GM18951 (cell line): ENCODE results near the gene DISP3.

Experiments used
- POLR2A ChIP-seq: IDR thresholded peaks from 4 replicates; pipeline ENCODE4 v1.6.1; 2011; ENCODE audit warnings: mild to moderate bottlenecking; ENCODE audit not compliant: insufficient read length, insufficient read depth; ENCODE audit errors: extremely low read depth
- in situ Hi-C: fragments of 300-500 bp; cut with MboI; formaldehyde crosslinking; loops from one replicate; pipeline ENCODE4 v1.12.0; 2022; ENCODE audit warnings: low sequenced_read_pairs, mixed read lengths, inconsistent platforms; ENCODE audit not compliant: unreplicated experiment

The DISP3 gene

DNA sequence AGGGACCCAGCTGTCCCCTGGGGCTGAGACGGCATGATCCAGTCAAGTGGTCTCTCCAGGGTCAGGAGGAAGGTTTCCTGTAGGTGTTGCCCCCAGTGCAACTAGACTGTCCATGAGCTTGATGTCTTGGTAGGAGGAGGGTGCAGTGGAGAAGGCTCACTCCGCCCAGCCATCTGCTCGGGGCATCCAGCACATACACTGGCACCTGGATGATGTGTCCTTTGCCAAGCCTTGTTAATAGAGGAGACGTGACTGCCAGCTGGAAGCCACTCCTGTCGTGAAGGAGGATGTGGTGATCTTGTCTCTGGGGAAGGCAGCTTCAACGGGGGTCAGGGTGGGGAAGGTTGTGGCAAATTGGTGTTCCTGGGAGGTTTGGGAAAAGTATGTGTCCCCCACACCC is 6.2 kb downstream of the DISP3 start:
- no peak for TF ChIP-seq POLR2A

DNA sequence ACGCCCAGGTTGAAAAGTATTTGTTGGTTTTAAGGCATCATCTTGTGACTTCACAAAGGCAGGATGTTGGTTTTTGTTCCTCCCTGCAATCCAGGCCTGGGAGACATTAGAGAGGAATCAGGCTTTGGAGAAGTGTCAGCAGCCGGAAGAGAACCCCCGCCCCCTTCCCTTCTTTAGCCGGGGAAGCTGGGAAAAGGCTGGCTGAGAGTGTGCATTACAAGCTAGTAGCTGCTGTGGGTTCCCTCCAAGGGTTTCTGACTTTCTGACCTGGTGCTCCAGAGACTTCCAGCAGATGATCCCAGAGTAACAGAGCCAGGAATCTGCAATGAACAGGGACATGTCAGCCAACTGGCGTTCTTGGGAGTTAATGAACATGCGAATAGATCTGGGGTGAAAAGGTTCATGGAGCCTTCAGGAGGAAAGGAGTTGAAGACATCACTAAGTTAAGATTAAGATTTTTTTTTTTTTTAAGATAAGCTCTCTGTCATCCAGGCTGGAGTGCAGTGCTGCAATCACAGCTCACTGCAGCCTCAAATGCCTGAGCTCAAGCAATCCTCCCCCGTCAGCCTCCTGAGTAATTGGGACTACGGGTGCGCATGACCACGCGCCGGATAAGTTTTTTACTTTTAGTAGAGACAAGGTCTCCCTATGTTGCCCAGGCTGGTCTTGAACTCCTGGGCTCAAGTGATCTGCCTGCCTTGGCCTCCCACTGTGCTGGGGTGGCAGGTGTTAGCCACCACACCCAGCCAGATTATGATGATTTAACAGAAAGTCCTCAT is 7.5 kb downstream of the DISP3 start:
- in situ Hi-C loops = no loop called here
- no peak for TF ChIP-seq POLR2A

More for the DNA sequence above, 6.2 kb downstream of the DISP3 start:
- in situ Hi-C loops = no loop called here

DNA sequence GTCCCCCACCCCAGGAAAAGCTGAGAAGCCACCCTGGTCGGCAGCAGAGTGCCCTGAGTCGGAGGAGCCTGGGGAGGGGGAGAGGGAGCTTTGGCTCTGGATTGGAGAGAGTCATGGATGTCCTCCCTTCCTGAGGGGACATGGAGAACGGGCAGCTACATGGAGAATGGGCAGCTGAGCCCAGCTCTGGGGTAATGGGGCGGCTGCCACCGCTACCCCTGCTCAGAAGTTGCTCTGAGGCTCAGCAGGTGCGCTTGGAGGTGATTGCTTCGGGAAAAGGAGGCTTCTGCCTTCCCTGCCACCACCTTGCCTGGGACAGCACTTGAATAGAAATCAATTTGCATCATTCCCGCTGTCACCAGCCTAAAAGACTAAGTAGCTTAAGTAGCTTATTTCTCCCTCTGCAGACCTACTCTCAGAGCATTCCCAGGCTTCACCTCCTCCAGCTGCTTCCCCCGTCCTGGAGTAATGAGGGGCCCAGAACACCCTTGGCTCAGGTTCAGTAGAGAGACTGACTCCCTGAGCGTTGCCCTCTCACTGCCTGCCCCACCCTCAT is 8.3 kb downstream of the DISP3 start:
- no peak for TF ChIP-seq POLR2A
- in situ Hi-C loops = no loop called here

DNA sequence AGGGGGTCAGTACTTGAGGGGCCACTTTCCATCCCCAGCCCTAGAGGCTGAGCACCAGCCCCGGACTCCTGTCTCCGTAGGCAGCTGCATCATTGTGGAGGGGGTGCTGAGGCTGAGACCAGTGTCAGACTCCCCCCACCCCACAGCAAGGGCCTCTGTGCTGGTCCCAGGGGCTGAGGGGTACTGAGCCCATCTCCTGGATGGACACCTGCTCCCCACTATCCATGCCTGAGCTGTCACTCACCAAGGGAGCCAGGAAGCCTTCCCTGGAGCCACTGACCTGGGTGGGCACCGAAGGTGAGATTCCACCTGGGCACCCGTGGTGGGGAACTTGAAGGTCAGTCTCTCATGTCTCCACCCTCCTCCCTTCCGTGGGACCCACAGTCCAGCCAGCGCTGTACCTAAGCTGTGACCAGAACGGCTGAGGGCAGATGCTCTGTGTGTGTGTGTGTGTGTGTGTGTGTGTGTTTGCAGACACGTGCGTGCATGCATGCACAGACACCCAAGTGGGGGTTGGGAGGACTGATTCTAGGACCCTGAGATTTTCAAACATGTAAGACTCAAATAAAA is 9.3 kb downstream of the DISP3 start:
- TF ChIP-seq POLR2A = no peak
- in situ Hi-C loops = no loop called here

DNA sequence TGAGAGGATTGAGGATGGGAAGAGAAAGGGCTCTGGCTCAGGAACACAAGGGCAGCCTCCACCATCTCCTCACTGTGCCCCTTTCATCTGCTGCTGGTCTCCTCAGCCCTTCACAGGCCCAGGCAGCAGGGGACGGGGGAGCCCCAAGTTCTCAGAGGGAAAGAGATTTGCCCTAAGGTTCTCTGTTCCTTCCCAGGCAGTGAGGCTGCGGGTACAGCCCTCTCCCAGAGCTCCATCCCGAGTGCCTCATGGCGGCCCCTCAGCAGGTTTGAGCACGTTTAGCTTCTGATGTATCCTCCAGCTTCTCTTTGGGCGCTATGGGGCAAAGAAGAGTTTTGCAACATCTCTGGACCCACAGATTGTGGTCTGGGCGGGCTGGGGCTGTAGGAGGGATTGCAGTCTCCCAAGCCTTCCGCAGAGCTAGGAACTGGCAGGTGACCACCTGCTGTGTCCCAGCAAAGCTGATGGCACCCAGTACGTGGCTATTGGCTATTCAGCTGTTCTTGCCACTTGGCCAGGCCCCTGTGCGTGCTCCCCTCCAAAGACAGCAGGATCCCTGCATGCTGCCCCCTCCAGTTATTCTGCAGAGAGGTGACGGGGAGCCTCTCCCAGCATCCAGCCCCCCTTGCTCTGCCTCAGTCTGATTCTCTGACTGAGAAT is 10.1 kb downstream of the DISP3 start:
- in situ Hi-C loops = no loop called here

DNA sequence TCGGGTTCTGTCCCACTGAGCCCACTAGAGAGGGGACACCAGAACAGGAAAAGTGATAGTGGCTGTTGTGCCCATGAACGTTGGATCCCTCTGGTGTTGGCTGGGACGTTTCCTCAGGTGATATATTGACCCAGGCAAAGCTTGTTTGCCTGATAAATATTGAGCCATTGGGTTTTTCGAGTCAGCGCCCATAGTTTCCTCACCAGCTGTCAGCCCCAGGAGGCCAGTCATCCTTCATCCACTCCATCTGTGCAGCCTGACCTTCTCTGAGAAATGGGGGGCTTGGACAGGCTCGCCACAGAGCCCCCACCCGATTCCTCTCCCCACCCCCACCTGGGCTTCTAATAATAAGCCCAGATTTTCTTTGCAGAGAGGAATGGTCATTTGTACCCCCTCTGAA is 13.3 kb downstream of the DISP3 start:
- in situ Hi-C loops = no loop called here
- no peak for TF ChIP-seq POLR2A

More for the DNA sequence above, 10.1 kb downstream of the DISP3 start:
- no peak for TF ChIP-seq POLR2A

DNA sequence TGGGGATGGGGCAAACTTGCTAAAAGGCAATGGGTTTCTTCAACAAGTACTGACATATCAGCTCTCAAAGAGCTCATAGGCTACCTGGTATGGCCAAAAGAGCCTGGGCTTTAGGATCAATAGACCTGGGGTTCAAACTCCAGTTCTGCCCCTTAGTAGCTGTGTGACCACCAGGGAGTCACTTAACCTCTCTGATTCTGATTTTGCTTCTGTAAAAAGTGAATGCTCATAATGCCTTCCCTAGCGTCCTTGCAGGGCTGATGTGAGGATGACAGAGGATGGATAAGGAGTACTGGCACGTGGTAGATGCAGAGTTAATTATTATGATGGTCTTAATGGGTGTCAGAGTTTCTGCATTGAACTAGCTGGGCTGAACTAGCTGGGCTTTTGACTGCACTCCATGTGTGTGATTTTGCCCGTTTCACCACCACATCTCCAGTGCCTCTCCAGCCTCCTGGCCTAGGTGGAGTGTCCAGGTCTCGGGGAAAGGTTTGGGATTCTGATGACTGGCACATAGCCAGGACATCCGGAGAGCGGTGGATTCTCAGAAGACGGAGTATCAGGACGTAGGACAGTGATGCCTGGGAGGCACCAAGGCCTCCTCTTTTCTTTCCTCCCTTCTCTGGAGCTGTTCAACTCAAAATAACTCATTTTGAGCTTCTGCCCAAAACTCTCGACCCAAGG is 15.2 kb downstream of the DISP3 start:
- in situ Hi-C loops = no loop called here
- TF ChIP-seq POLR2A = no peak

DNA sequence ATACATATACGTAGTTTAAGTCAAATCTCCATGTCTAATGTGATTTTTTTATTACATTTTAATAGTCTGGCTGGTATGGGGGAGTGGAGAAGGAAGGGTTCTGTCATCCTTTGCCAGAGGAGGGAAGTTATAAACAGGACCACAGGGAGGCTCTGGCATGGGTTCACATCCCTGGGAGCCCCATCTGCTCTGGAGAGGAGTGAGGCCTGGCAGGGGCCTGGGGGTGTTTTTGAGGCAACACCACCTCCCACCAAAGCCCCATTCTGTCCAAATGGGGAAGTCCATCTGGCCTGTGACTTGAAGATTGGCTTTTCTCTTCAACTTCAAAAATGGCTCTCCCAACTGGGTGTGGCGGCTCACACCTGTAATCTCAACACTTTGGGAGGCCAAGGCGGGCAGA is 15.8 kb downstream of the DISP3 start:
- in situ Hi-C loops = no loop called here

DNA sequence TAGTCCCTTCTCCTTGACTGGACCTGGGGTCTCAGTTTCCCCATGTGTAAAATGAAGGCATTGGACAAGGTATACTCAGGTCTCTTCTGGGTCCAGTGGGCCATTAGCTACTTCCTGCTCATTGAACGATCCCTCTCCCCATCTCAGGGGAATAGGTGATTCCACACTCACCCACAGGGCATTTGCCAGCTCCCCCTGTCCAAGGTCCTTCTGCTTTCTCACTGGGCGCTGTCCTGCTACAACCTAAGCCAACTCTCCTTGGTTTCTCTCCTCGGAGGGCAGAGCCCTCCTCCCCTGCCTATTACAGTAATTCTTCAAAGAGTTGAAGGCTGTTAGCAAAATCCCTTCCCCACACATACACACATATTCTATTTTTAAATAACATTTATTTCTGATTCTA is 16.6 kb downstream of the DISP3 start:
- no peak for TF ChIP-seq POLR2A
- in situ Hi-C loops = no loop called here

More for the DNA sequence above, 15.8 kb downstream of the DISP3 start:
- no peak for TF ChIP-seq POLR2A

DNA sequence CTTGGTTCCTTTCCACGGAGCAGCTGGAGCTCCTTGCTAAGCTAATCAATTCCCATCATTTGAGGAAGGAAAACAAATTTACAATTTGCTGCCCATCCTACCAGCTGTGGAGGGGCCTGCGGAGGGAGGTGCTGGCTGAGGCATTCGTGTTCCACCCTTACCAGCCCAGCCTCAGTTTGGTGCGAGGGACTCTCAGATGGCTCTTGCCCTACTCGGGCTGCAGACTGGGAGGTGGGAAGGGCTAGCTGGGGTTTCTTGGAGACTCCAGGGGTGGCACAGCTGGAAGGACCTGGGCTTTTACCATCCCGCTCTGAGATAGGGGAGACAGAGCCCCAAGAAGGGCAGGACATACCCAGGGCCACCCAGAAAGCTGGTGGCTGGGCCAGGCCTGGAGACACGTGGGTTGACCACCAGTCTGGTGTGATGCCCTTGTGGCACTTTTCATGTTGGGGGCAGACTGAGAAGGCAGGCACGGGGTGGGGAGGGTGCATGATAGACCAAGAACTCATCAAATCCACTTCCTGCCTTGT is 17.7 kb downstream of the DISP3 start:
- TF ChIP-seq POLR2A = no peak
- in situ Hi-C loops = no loop called here

DNA sequence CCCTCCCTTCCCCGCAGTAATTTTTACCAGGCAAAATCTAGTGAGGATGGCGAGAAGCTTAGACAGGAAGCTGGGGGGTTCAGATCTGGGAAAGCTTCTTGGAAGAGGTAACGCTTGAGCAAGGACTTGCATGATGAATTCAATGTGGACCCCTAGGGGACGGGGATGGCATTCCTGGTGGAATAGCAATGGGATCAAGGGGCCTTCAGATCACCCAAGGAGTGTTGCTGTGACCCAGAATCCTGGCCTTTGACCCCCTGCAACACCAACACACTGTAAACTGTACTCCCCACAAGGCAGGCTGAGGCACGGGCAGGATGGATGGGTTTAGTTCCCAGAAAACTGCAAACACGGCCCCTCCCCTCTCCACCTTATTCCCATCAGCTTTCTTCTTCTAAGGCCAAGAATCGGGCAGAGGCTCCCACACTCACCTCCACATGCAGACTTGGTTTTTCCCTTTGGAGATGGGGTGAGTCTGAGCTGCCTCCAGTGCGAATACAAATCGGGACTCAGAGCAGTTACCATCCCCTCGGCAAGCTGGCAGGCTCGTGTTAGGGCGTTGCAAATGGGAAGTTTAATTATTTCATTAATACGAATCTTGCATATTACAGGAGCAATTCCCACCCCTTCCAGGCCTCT is 20.1 kb downstream of the DISP3 start:
- in situ Hi-C loops = no loop called here
- TF ChIP-seq POLR2A = no peak

DNA sequence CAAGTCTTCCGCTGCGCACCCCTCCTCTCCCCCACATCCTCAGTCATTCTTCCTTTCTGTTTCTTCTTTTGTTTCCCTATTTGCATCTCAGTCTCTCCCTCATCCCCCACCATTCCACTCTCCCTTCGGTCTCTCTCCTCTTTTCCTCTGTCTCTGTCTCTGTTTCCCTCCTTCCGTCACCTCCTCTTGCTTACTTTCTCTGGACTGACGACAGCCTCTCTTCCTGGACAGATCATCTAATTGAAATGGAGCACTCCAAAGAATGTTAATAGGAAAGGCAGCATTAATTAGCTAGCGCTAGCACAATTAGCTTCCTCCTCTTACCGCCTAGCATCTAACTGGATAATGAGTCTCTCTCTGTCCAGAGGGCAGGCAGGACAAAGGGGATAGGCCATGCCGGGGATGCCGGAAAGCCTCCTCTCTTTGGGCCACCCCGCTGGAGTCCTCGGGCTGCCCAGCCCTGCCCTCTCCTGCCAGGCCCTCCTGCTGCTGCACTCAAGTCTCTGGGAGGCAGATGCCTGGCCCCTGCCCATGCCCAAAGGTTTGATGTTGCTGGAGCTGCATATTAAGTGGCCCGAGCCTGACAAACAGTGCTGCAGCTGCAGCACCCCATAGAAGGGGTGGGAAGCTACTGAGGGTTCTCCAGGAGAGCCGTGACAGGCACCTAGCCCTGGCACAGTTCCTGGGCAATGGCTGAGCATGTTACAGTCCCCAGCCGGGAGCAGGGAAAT is 20.8 kb downstream of the DISP3 start:
- no peak for TF ChIP-seq POLR2A
- in situ Hi-C loops = no loop called here
